ENCODE data around the gene LINGO1. TPM values are rescaled to one million over a fixed set of nuclear protein-coding genes. Genes with fewer than 3 reads are reported as not detected.

The LINGO1 gene
- total and polyA plus RNA-seq, 5 donors from 2014 or later = not detected

DNA sequence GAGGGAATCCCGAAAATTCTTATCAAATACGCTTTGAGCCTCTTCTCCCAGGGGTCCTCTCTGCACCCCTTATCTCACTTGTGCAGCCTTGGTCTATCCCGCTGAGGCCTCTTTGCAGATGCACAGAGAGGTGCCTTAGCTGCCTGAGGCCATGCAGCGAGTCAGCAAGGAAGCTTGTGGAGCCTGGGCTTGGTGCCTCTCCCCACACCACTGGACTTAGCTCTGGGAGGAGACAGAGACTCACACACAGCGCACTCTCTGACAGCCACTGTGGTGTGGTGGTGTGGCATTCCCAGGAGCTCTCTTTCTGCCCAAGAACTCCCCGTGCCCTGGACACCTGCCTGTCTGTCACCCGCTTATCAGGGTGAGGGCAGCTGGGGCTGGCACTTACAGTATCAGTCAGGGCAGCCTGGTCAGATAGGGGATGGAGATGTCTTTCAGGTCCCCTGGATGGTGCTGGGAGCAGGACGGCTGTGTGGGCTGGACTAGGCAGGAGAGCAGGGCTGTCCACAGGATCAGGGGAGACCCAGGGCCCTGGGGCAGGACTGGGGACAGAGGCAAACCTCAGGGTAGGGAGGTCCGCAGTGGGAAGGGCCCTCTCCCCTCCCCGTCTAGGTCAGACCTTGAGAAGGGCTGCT is 10.2 kb upstream of the LINGO1 start:
- no peaks in the 10 kb centered on the region for H3K4me1 Mint-ChIP-seq
- Histone ChIP-seq H3K27me3 (ENCODE audit: control insufficient read depth, insufficient read depth, low read length) (no peaks in the 10 kb centered on the region), H3K27ac (ENCODE audit: insufficient read depth, low read length, poor library complexity, severe bottlenecking) (no peak overlapping the region), H3K9me3 (ENCODE audit: control insufficient read depth in 2 of 2, low read length in 2 of 2) (no peaks in the 10 kb centered on the region), H3K36me3 (ENCODE audit: control insufficient read depth, insufficient read depth, low read length) (no peaks in the 10 kb centered on the region), H3K4me3 (ENCODE audit: low read depth, low read length) (no peak overlapping the region), H3K4me1 (ENCODE audit: control insufficient read depth, insufficient read depth, low read length, poor library complexity, severe bottlenecking) (no peaks in the 10 kb centered on the region)
- H3K36me3 Mint-ChIP-seq = no peaks in the 10 kb centered on the region
- ATAC-seq (ENCODE audit: low read depth in 2 of 2) (no peak), DNase-seq (no peak)
- H3K9me3 Mint-ChIP-seq = peaks cover 0 to 2% (median 0%) of the 10 kb centered on the region in 7 donors
- H3K4me3 Mint-ChIP-seq = no peak overlapping the region
- H3K27me3 Mint-ChIP-seq = peaks cover 13% of the 10 kb centered on the region
- no peak overlapping the region for H3K27ac Mint-ChIP-seq

DNA sequence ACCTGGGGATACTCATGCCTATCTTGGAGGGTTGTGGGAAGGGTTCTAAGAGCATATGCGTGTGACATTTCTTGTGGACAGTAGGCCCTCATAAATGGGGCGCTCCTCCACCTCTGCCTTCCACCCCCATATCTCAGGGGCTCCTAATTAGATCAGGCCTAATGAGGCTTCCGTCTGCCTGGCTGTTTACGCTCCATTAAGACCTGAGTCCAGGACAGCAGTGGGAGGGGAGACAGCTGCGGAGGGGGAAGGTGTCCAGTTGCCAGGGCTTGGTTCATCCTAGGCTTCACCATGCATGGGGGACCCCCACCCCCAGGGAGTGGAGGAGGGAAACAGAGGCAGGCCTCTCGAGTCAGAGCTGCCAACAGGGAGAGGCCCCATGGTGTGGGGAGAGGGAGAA is 9.3 kb upstream of the LINGO1 start:
- Mint-ChIP-seq H3K27me3 (peaks cover 18% of the 10 kb centered on the region), H3K4me1 (no peaks in the 10 kb centered on the region), H3K9me3 (peaks cover 0 to 2% (median 0%) of the 10 kb centered on the region in 7 donors), H3K36me3 (no peaks in the 10 kb centered on the region), H3K4me3 (no peak overlapping the region), H3K27ac (no peak overlapping the region)
- Histone ChIP-seq H3K27ac (ENCODE audit: insufficient read depth, low read length, poor library complexity, severe bottlenecking) (no peak overlapping the region), H3K27me3 (ENCODE audit: control insufficient read depth, insufficient read depth, low read length) (no peaks in the 10 kb centered on the region), H3K9me3 (ENCODE audit: control insufficient read depth in 2 of 2, low read length in 2 of 2) (no peaks in the 10 kb centered on the region), H3K36me3 (ENCODE audit: control insufficient read depth, insufficient read depth, low read length) (no peaks in the 10 kb centered on the region), H3K4me1 (ENCODE audit: control insufficient read depth, insufficient read depth, low read length, poor library complexity, severe bottlenecking) (no peaks in the 10 kb centered on the region), H3K4me3 (ENCODE audit: low read depth, low read length) (no peak overlapping the region)
- ATAC-seq (ENCODE audit: low read depth in 2 of 2) (no peak), DNase-seq (no peak)

DNA sequence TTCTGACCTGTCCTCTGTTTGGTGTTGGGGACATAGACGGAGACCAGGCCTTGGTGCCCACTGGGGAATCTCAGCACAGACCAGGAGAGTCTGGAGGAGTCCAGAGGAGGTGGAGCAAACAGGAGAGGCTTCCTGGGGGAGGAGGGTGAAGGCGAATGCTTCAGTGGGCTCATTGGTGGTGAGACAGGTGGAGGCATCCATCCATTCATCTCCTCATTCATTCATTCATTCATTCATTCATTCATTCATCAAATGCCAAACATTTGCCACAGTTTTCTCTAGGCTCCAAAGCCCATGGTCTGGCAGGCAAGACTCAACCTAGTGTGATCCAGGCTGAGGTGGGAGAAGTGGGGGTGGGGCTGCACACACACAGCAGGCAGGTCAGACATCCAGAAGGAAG is 7.9 kb upstream of the LINGO1 start:
- Mint-ChIP-seq H3K4me1 (peaks cover 0 to under 1% (median under 1%) of the 10 kb centered on the region in 4 donors), H3K27me3 (peaks cover 29% of the 10 kb centered on the region), H3K4me3 (no peak overlapping the region), H3K9me3 (peaks cover 0 to 2% (median 0%) of the 10 kb centered on the region in 7 donors), H3K36me3 (peaks cover under 1% of the 10 kb centered on the region), H3K27ac (no peak overlapping the region)
- Histone ChIP-seq H3K4me1 (ENCODE audit: control insufficient read depth, insufficient read depth, low read length, poor library complexity, severe bottlenecking) (no peaks in the 10 kb centered on the region), H3K4me3 (ENCODE audit: low read depth, low read length) (no peak overlapping the region), H3K27me3 (ENCODE audit: control insufficient read depth, insufficient read depth, low read length) (no peaks in the 10 kb centered on the region), H3K27ac (ENCODE audit: insufficient read depth, low read length, poor library complexity, severe bottlenecking) (no peak overlapping the region), H3K9me3 (ENCODE audit: control insufficient read depth in 2 of 2, low read length in 2 of 2) (no peaks in the 10 kb centered on the region), H3K36me3 (ENCODE audit: control insufficient read depth, insufficient read depth, low read length) (no peaks in the 10 kb centered on the region)
- ATAC-seq (ENCODE audit: low read depth in 2 of 2) = no peak
- no peak for DNase-seq

DNA sequence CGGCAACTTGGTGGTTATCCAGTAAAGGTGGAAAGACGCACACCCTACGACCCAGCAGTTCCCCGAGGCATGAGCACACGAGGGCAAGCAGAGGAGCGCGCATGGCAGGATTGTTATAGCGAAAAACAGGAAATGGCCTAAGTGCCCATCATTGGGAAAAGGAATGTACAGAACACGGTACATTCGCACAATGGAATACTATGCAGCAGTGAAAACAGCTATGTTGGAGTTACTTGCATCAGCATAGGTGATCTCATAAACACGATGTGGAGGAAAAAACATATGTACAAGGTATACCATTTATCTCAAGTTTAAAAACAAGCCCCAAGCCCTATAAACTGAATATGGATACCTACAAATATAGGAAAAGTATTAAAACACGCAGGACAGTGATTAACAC is 6.7 kb upstream of the LINGO1 start:
- Histone ChIP-seq H3K27me3 (ENCODE audit: control insufficient read depth, insufficient read depth, low read length) (no peaks in the 10 kb centered on the region), H3K36me3 (ENCODE audit: control insufficient read depth, insufficient read depth, low read length) (no peaks in the 10 kb centered on the region), H3K4me3 (ENCODE audit: low read depth, low read length) (no peak overlapping the region), H3K9me3 (ENCODE audit: control insufficient read depth in 2 of 2, low read length in 2 of 2) (no peaks in the 10 kb centered on the region), H3K4me1 (ENCODE audit: control insufficient read depth, insufficient read depth, low read length, poor library complexity, severe bottlenecking) (no peaks in the 10 kb centered on the region), H3K27ac (ENCODE audit: insufficient read depth, low read length, poor library complexity, severe bottlenecking) (no peak overlapping the region)
- no peak overlapping the region for H3K4me3 Mint-ChIP-seq
- peaks cover 0 to 2% (median 0%) of the 10 kb centered on the region in 7 donors for H3K9me3 Mint-ChIP-seq
- no peak for DNase-seq
- H3K4me1 Mint-ChIP-seq = peaks cover 0 to 3% (median 1%) of the 10 kb centered on the region in 4 donors
- no peak overlapping the region for H3K27ac Mint-ChIP-seq
- peaks cover 4% of the 10 kb centered on the region for H3K36me3 Mint-ChIP-seq
- peaks cover 33% of the 10 kb centered on the region for H3K27me3 Mint-ChIP-seq
- no peak for ATAC-seq (ENCODE audit: low read depth in 2 of 2)

DNA sequence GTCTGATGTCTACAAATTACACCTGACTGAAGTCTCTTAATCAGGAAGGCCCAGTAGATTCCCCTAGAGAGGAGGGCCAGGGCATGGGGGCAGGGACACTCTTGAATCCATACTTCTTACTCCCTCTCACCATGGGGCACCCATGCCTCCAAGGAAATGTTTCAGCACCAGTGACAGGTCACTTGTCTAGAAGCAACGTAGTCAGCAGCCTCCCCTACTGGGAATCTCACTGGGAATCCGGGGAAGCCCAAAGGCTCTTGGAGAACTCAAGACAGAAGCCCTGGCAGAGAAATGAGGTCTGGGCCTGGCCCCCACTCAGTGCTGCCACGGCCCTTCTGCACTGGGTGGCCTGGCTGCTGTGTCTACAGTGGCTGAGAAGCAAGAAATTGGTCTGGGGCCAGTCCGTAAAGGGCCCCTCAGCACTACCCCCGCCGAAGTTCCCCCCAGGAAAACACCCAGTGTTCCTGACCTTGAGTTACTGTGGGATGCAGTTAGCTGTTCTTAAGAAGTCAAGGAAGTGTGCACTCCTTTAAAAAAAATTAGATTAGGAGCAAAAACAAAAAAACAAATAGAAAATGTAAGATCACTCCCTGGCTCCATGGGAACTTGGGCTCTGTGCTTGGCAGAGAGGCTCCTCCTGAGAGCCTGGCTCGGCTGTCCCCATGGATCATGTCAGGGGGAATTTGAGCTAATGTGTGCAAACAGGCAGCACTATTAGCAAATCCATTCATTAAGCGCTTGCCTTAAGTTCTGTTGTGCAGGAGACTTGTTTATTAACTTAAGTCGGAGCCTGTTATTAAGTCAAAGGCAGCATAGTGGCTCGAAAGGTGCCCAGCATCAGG is 5.4 kb upstream of the LINGO1 start:
- peaks cover 44% of the 10 kb centered on the region for H3K27me3 Mint-ChIP-seq
- H3K4me1 Mint-ChIP-seq = peaks cover 0 to 12% (median 9%) of the 10 kb centered on the region in 4 donors
- H3K36me3 ChIP-seq (ENCODE audit: control insufficient read depth, insufficient read depth, low read length) = no peaks in the 10 kb centered on the region
- H3K27ac Mint-ChIP-seq = no peak overlapping the region
- H3K4me1 ChIP-seq (ENCODE audit: control insufficient read depth, insufficient read depth, low read length, poor library complexity, severe bottlenecking) = peaks cover 5% of the 10 kb centered on the region
- no peak overlapping the region for H3K4me3 Mint-ChIP-seq
- H3K4me3 ChIP-seq (ENCODE audit: low read depth, low read length) = no peak overlapping the region
- H3K9me3 Mint-ChIP-seq = peaks cover 0 to 6% (median 0%) of the 10 kb centered on the region in 7 donors
- H3K27ac ChIP-seq (ENCODE audit: insufficient read depth, low read length, poor library complexity, severe bottlenecking) = no peak overlapping the region
- H3K9me3 ChIP-seq (ENCODE audit: control insufficient read depth in 2 of 2, low read length in 2 of 2) = no peaks in the 10 kb centered on the region
- DNase-seq = no peak
- H3K27me3 ChIP-seq (ENCODE audit: control insufficient read depth, insufficient read depth, low read length) = no peaks in the 10 kb centered on the region
- no peak for ATAC-seq (ENCODE audit: low read depth in 2 of 2)
- H3K36me3 Mint-ChIP-seq = peaks cover 4% of the 10 kb centered on the region

DNA sequence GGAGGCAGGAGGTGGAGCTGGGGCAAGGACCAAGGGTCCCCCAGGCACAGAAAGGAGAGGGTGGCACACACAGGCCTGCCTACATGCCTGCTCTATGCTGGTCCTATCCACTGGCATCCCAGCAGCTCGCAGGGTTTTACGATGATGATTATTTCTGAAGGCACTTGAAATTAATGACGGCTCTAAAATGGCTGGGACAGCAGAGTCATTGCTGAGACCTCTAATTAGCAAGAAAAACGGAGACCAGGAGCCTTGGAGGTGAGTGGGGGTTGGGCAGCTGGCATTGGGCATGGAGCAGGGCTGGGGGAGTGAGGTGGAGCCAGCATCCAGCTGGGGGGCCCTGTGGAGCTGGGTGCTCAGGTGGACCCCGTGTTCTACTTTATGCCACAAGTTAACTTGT is 3.5 kb upstream of the LINGO1 start:
- Histone ChIP-seq H3K27me3 (ENCODE audit: control insufficient read depth, insufficient read depth, low read length) (no peaks in the 10 kb centered on the region), H3K9me3 (ENCODE audit: control insufficient read depth in 2 of 2, low read length in 2 of 2) (no peaks in the 10 kb centered on the region), H3K36me3 (ENCODE audit: control insufficient read depth, insufficient read depth, low read length) (no peaks in the 10 kb centered on the region), H3K27ac (ENCODE audit: insufficient read depth, low read length, poor library complexity, severe bottlenecking) (no peak overlapping the region), H3K4me1 (ENCODE audit: control insufficient read depth, insufficient read depth, low read length, poor library complexity, severe bottlenecking) (peaks cover 6% of the 10 kb centered on the region), H3K4me3 (ENCODE audit: low read depth, low read length) (no peak overlapping the region)
- Mint-ChIP-seq H3K27me3 (peaks cover 44% of the 10 kb centered on the region), H3K9me3 (peaks cover 0 to 6% (median 0%) of the 10 kb centered on the region in 7 donors), H3K36me3 (peaks cover 4% of the 10 kb centered on the region), H3K4me1 (peaks cover 0 to 12% (median 9%) of the 10 kb centered on the region in 4 donors), H3K4me3 (no peak overlapping the region), H3K27ac (peak overlapping the region in 1 of 3 donors; percentile 5)
- ATAC-seq (ENCODE audit: low read depth in 2 of 2) = no peak
- no peak for DNase-seq

DNA sequence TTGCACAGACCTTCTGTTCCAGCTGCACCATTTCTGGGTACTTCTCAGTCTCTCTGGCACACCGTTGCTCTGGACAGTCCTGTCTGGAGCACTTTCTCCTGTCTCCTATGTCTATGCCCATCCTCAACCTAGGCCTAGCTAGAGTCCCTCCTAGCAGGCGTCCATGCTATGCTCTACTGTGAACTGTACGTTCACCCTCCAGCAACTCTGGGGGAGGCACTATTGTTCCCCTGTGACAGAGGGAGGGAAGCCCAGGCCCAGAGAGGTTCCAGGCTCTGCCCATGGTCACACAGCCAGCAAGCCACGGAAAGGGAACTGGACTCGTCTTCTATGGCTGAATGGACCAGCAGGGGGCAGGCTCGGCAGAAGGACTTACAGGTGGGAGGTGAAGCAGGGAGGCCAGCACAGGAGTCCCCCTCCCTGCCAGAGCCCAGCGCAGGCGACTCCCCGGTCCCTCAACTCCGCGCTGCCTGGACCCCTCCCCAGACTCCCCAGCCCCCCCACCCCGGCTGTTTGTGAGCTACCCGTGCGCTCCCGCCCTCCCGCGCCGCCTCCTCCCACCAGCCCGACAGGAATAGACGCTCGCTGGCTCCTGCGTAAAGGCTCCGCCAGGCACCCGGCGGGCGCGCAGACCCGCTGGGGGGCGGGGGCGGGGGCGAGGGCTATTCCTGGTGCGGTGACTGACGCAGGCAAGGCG is 1.7 kb upstream of the LINGO1 start:
- no peaks in the 10 kb centered on the region for H3K9me3 ChIP-seq (ENCODE audit: control insufficient read depth in 2 of 2, low read length in 2 of 2)
- H3K27me3 ChIP-seq (ENCODE audit: control insufficient read depth, insufficient read depth, low read length) = peaks cover 3% of the 10 kb centered on the region
- ATAC-seq (ENCODE audit: low read depth in 2 of 2) = peak in 1 of 2 donors; percentile 18
- DNase-seq = peak in 2 of 3 donors; percentile 4 to 62
- no peaks in the 10 kb centered on the region for H3K36me3 ChIP-seq (ENCODE audit: control insufficient read depth, insufficient read depth, low read length)
- H3K4me1 Mint-ChIP-seq = peaks cover 0 to 12% (median 9%) of the 10 kb centered on the region in 4 donors
- peaks cover 0 to 5% (median 0%) of the 10 kb centered on the region in 7 donors for H3K9me3 Mint-ChIP-seq
- H3K4me1 ChIP-seq (ENCODE audit: control insufficient read depth, insufficient read depth, low read length, poor library complexity, severe bottlenecking) = peaks cover 6% of the 10 kb centered on the region
- peak overlapping the region in 2 of 4 donors; percentile 11 to 69 for H3K4me3 Mint-ChIP-seq
- peaks cover 4% of the 10 kb centered on the region for H3K36me3 Mint-ChIP-seq
- no peak overlapping the region for H3K27ac Mint-ChIP-seq
- H3K4me3 ChIP-seq (ENCODE audit: low read depth, low read length) = no peak overlapping the region
- H3K27me3 Mint-ChIP-seq = peaks cover 47% of the 10 kb centered on the region
- no peak overlapping the region for H3K27ac ChIP-seq (ENCODE audit: insufficient read depth, low read length, poor library complexity, severe bottlenecking)
